Spleen (tissue), 11 donors: ENCODE data around the gene TBC1D25. TPM values are rescaled to one million over a fixed set of nuclear protein-coding genes. Genes with fewer than 3 reads are reported as not detected.
"Not testable (repeated sequence)": the region's sequence is repeated elsewhere in the genome, so short reads cannot be mapped to it uniquely, and the experiment has no call there.

ENCODE experiments used
- DNase-seq: peaks from one replicate; pipeline ENCODE4 v3.0.0-alpha.2; 2020
- H3K27ac ChIP-seq, 8 donors: fragments of 200-600 bp; sonication (generic) in 7 of 8; 1 replicate in 4 of 8; 2 replicates in 4 of 8; pipeline versions ENCODE4 v1.5.0 to v1.8.0; 2016 to 2021; ENCODE audit warnings: inconsistent platforms in 4 of 8, mild to moderate bottlenecking in 4 of 8, moderate library complexity in 1 of 8
- H3K27me3 ChIP-seq, 7 donors: fragments of 200-600 bp; sonication (generic) in 6 of 7; replicated peaks in 1 of 7; 1 replicate in 4 of 7; 2 replicates in 3 of 7; pipeline versions ENCODE4 v1.5.0 to v1.8.0; 2016 to 2021; ENCODE audit warnings: inconsistent platforms in 3 of 7, mild to moderate bottlenecking in 1 of 7
- H3K36me3 ChIP-seq, 6 donors: fragments of 200-600 bp; sonication (generic) in 5 of 6; 1 replicate in 4 of 6; 2 replicates in 2 of 6; pipeline versions ENCODE4 v1.5.0 to v1.8.0; 2016 to 2021; ENCODE audit warnings: inconsistent platforms in 2 of 6
- H3K4me1 ChIP-seq, 6 donors: fragments of 200-600 bp; sonication (generic) in 5 of 6; 1 replicate in 3 of 6; 2 replicates in 3 of 6; pipeline versions ENCODE4 v1.5.0 to v1.8.0; 2016 to 2021; ENCODE audit warnings: inconsistent platforms in 3 of 6
- H3K4me3 ChIP-seq, 8 donors: fragments of 200-600 bp; sonication (generic) in 7 of 8; 1 replicate in 4 of 8; 2 replicates in 4 of 8; pipeline versions ENCODE4 v1.5.0 to v1.8.0; 2016 to 2021; ENCODE audit warnings: inconsistent platforms in 4 of 8, mild to moderate bottlenecking in 4 of 8, moderate library complexity in 2 of 8
- H3K9me3 ChIP-seq, 8 donors: fragments of 200-600 bp; sonication (generic) in 7 of 8; 1 replicate in 4 of 8; 2 replicates in 4 of 8; pipeline versions ENCODE4 v1.5.0 to v1.8.0; 2016 to 2021; ENCODE audit warnings: inconsistent platforms in 4 of 8
- CTCF ChIP-seq, 11 experiments: fragments of 200-600 bp in 7 of 11; fragments of 450-650 bp in 4 of 11; sonication (generic) in 4 of 11; IDR thresholded peaks in 8 of 11; conservative IDR thresholded peaks in 3 of 11; 1 replicate in 7 of 11; 2 replicates in 4 of 11; pipeline versions ENCODE4 v1.4.0 to v1.8.0; 2016 to 2021; ENCODE audit warnings: antibody characterized with exemption in 11 of 11, inconsistent platforms in 4 of 11, mild to moderate bottlenecking in 1 of 11
- POLR2A ChIP-seq, 3 donors: fragments of 450-650 bp; IDR thresholded peaks; one replicate each; pipeline ENCODE4 v1.5.1; 2017; ENCODE audit warnings: antibody characterized with exemption in 3 of 3, mild to moderate bottlenecking in 1 of 3
- POLR2AphosphoS5 ChIP-seq, 3 donors: sonication (generic); formaldehyde crosslinking; IDR thresholded peaks; one replicate each; pipeline ENCODE4 v1.5.1; 2017; ENCODE audit warnings: antibody characterized with exemption in 3 of 3
- WGBS, 5 donors: extraction: QIAGEN DNeasy Blood & Tissue Kit in 3 of 5; methylation state at CpG; one replicate each; pipeline versions ENCODE4 v1.1.5 to v1.1.7; 2013 to 2018; 5-methylcytosine and 5-hydroxymethylcytosine counted together
- intact Hi-C: fragments of 100-400 bp; cut with DNase I; formaldehyde crosslinking; loops from one replicate; pipeline ENCODE4 v1.15.0; 2023; ENCODE audit warnings: low total_unique reads
- polyA plus RNA-seq, 3 donors: library from polyadenylated mRNA; stranded (reverse); fragments of 200-250 nt; gene quantifications; one replicate each; pipeline ENCODE4 v1.2.1, GENCODE V29; 2013
- total RNA-seq, 7 donors: library from RNA; depleted of rRNA in 3 of 7; stranded (reverse); fragments of >200 nt in 3 of 7; fragmentation: NEBNext Ultra II Directional in 4 of 7; extraction: Animal tissue kit (Norgen Biotek cat#: 25700) in 4 of 7; gene quantifications; one replicate each; pipeline versions ENCODE4 v1.1.0 to v1.2.1, GENCODE V29; 2016 to 2021
- donor health status: healthy with polysubstance abuse.
- donor health status: DM: no; HTN: no; CAD: no; lungs with moderate emphysema.
- donor health status: DM: no; HTN: no; CAD: no.
- donor health status: Bipolar disorder and iron deficiency.
- donor health status: healthy.
- donor health status: DM: no; HTN: no; CAD: no.
- donor health status: DM: yes; HTN: yes; CAD: no.

Gene TBC1D25
- total and polyA plus RNA-seq, 10 donors: 4.0 to 19.1 (median 15.5) TPM

GRCh38 chrX:48514868-48515460 is 24.6 kb upstream of the TBC1D25 start:
- intact Hi-C loops: no loop called here
- TF ChIP-seq POLR2AphosphoS5 (IDR thresholded peaks at IDR 0.05) (no peak), POLR2A (IDR thresholded peaks at IDR 0.05) (no peak), CTCF (IDR thresholded peaks at IDR 0.05 in 8 of 11, conservative IDR thresholded peaks at IDR 0.05 in 3 of 11) (no peak)
- Histone ChIP-seq H3K4me3 (no peak overlapping the region), H3K9me3 (no peaks in the 10 kb centered on the region), H3K27ac (no peak overlapping the region), H3K27me3 (no peaks in the 10 kb centered on the region), H3K36me3 (peaks cover 0 to 39% (median 1%) of the 10 kb centered on the region in 6 donors), H3K4me1 (peaks cover 0 to 4% (median 0%) of the 10 kb centered on the region in 6 donors)
- DNase-seq: no peak
- WGBS, 5 donors: 84 to 99% (median 94%) methylated on average over 9 of the region's 9 CpGs

GRCh38 chrX:48515842-48516241 is 23.7 kb upstream of the TBC1D25 start:
- Histone ChIP-seq H3K27me3 (no peaks in the 10 kb centered on the region), H3K9me3 (no peaks in the 10 kb centered on the region), H3K4me1 (peaks cover 0 to 4% (median under 1%) of the 10 kb centered on the region in 6 donors), H3K4me3 (no peak overlapping the region), H3K27ac (no peak overlapping the region), H3K36me3 (peaks cover 0 to 39% (median 1%) of the 10 kb centered on the region in 6 donors)
- DNase-seq: no peak
- intact Hi-C loops: no loop called here
- 83 to 98% (median 92%) methylated on average over 5 to 10 of the region's 10 CpGs for WGBS, 5 donors
- no peak for TF ChIP-seq POLR2A (IDR thresholded peaks at IDR 0.05)
- no peak for TF ChIP-seq POLR2AphosphoS5 (IDR thresholded peaks at IDR 0.05)
- TF ChIP-seq CTCF (IDR thresholded peaks at IDR 0.05 in 8 of 11, conservative IDR thresholded peaks at IDR 0.05 in 3 of 11): no peak

GRCh38 chrX:48516285-48516684 is 23.2 kb upstream of the TBC1D25 start:
- no peaks in the 10 kb centered on the region for H3K27me3 ChIP-seq
- intact Hi-C loops: no loop called here
- no peak overlapping the region for H3K4me3 ChIP-seq
- 81 to 95% (median 90%) methylated on average over 10 of the region's 10 CpGs for WGBS, 5 donors
- peaks cover 0 to 8% (median 3%) of the 10 kb centered on the region in 6 donors for H3K4me1 ChIP-seq
- no peak overlapping the region for H3K27ac ChIP-seq
- H3K9me3 ChIP-seq: no peaks in the 10 kb centered on the region
- peaks cover 0 to 39% (median 1%) of the 10 kb centered on the region in 6 donors for H3K36me3 ChIP-seq
- TF ChIP-seq POLR2AphosphoS5 (IDR thresholded peaks at IDR 0.05) (no peak), POLR2A (IDR thresholded peaks at IDR 0.05) (no peak), CTCF (IDR thresholded peaks at IDR 0.05 in 8 of 11, conservative IDR thresholded peaks at IDR 0.05 in 3 of 11) (no peak)
- DNase-seq: no peak

GRCh38 chrX:48516987-48517386 is 22.5 kb upstream of the TBC1D25 start:
- H3K9me3 ChIP-seq: no peaks in the 10 kb centered on the region
- no peak overlapping the region for H3K4me3 ChIP-seq
- TF ChIP-seq POLR2A (IDR thresholded peaks at IDR 0.05): no peak
- no peak for TF ChIP-seq CTCF (IDR thresholded peaks at IDR 0.05 in 8 of 11, conservative IDR thresholded peaks at IDR 0.05 in 3 of 11)
- no peak for TF ChIP-seq POLR2AphosphoS5 (IDR thresholded peaks at IDR 0.05)
- peaks cover 0 to 39% (median 1%) of the 10 kb centered on the region in 6 donors for H3K36me3 ChIP-seq
- H3K27me3 ChIP-seq: no peaks in the 10 kb centered on the region
- WGBS, 5 donors: 58 to 83% (median 73%) methylated on average over 3 to 5 of the region's 5 CpGs
- intact Hi-C loops: no loop called here
- H3K27ac ChIP-seq: no peak overlapping the region
- peaks cover 0 to 8% (median 3%) of the 10 kb centered on the region in 6 donors for H3K4me1 ChIP-seq
- DNase-seq: no peak

- H3K27me3 ChIP-seq, H3K9me3 ChIP-seq, H3K4me3 ChIP-seq, H3K27ac ChIP-seq, intact Hi-C loops, DNase-seq: not testable (repeated sequence)
- Histone ChIP-seq H3K4me1 (peaks cover 0 to 28% (median 14%) of the 10 kb centered on the region in 6 donors), H3K36me3 (peaks cover 0 to 30% (median 1%) of the 10 kb centered on the region in 6 donors)
- WGBS, 5 donors: 42 to 61% (median 49%) methylated on average over 4 of the region's 4 CpGs; no CpG with 5 or more reads in 1 of the 5 donors
Measured at GRCh38 chrX:48519481-48519880, 20.0 kb upstream of the TBC1D25 start.
